PC-3 (cell line): ENCODE data around the gene NFATC1. TPM values are rescaled to one million over a fixed set of nuclear protein-coding genes. Genes with fewer than 3 reads are reported as not detected.

ENCODE experiments used
- ATAC-seq: fragments of 200-7000 bp; cut with Tn5 transposase; 2 replicates; pipeline ENCODE4 v1.9.1; 2020; ENCODE audit warnings: mild to moderate bottlenecking, moderate library complexity
- BruUV-seq: library from RNA; stranded (reverse); fragments of 400-500 nt; replicated peaks from 2 replicates; lab custom pipeline; 2021; lab: Mats Ljungman, UMichigan
- CTCF ChIA-PET: fragments of 300-600 bp; sonication (Branson Sonifier 250); formaldehyde crosslinking; loops from one replicate; lab custom pipeline; 2022; ENCODE audit warnings: antibody characterized with exemption; lab: Charles Lee
- POLR2A ChIA-PET: fragments of 300-600 bp; sonication (Branson Sonifier 250); formaldehyde crosslinking; loops from one replicate; lab custom pipeline; 2022; ENCODE audit warnings: antibody characterized with exemption; ENCODE audit not compliant: unreplicated experiment; lab: Charles Lee
- DNase-seq: peaks from one replicate; pipeline ENCODE4 v3.0.0-alpha.2; 2015
- H2AFZ ChIP-seq: fragments of 300-600 bp; sonication (generic); 2 replicates; pipeline ENCODE4 v1.6.0; 2016; ENCODE audit warnings: antibody characterized with exemption, low read length
- H3F3A ChIP-seq: fragments of 300-600 bp; sonication (generic); one replicate; pipeline ENCODE4 v1.6.0; 2017; ENCODE audit warnings: antibody characterized with exemption, low read length, control low read depth, mild to moderate bottlenecking; ENCODE audit not compliant: unreplicated experiment
- H3K27ac ChIP-seq: fragments of 300-600 bp; sonication (generic); 2 replicates; pipeline ENCODE4 v1.5.1; 2016; ENCODE audit warnings: mild to moderate bottlenecking, low read length
- H3K27me3 ChIP-seq: fragments of 300-600 bp; sonication (generic); 2 replicates; pipeline ENCODE4 v1.6.1; 2016; ENCODE audit warnings: low read length, mixed read lengths
- H3K36me3 ChIP-seq: fragments of 300-600 bp; sonication (generic); 2 replicates; pipeline ENCODE4 v1.6.1; 2016; ENCODE audit warnings: low read depth, mixed run types, low read length, mixed read lengths
- H3K4me1 ChIP-seq: fragments of 300-600 bp; sonication (generic); 2 replicates; pipeline ENCODE4 v1.5.1; 2016; ENCODE audit warnings: low read length; ENCODE audit not compliant: insufficient read depth
- H3K4me2 ChIP-seq: fragments of 300-600 bp; sonication (generic); 2 replicates; pipeline ENCODE4 v1.6.0; 2016; ENCODE audit warnings: low read length
- H3K4me3 ChIP-seq: fragments of 300-600 bp; sonication (generic); 2 replicates; pipeline ENCODE4 v1.5.1; 2016; ENCODE audit warnings: mild to moderate bottlenecking, low read length, mixed read lengths
- H3K79me2 ChIP-seq: fragments of 300-600 bp; sonication (generic); 2 replicates; pipeline ENCODE4 v1.6.1; 2017; ENCODE audit warnings: low read length, mixed read lengths
- H3K9ac ChIP-seq: fragments of 300-600 bp; sonication (generic); 2 replicates; pipeline ENCODE4 v1.6.0; 2016; ENCODE audit warnings: mild to moderate bottlenecking, low read length
- H3K9me2 ChIP-seq: fragments of 300-600 bp; sonication (generic); replicated peaks from 2 replicates; pipeline ENCODE4 v1.6.1; 2016; ENCODE audit warnings: mixed run types, low read length, mixed read lengths
- H3K9me3 ChIP-seq: fragments of 300-600 bp; sonication (generic); 2 replicates; pipeline ENCODE4 v1.6.1; 2016; ENCODE audit warnings: low read length, mixed read lengths
- H4K20me1 ChIP-seq: fragments of 300-600 bp; sonication (generic); 2 replicates; pipeline ENCODE4 v1.6.1; 2016; ENCODE audit warnings: low read length, mixed read lengths
- CTCF ChIP-seq: fragments of 300-600 bp; sonication (generic); conservative IDR thresholded peaks from 2 replicates; pipeline ENCODE4 v1.5.1; 2017; ENCODE audit warnings: antibody characterized with exemption, low read depth, mild to moderate bottlenecking, low read length
- EZH2 ChIP-seq: fragments of 300-600 bp; sonication (generic); IDR thresholded peaks from one replicate; pipeline ENCODE4 v1.6.1; 2017; ENCODE audit warnings: antibody characterized with exemption, mild to moderate bottlenecking, low read length; ENCODE audit not compliant: unreplicated experiment
- EZH2phosphoT487 ChIP-seq: fragments of 300-600 bp; sonication (generic); IDR thresholded peaks from 2 replicates; pipeline ENCODE4 v1.6.1; 2018; ENCODE audit warnings: mild to moderate bottlenecking, antibody characterized with exemption, low read length, borderline replicate concordance
- intact Hi-C: fragments of 100-400 bp; cut with micrococcal nuclease; formaldehyde crosslinking; loops from 2 replicates; pipeline ENCODE4 v1.9.0; 2023
- total RNA-seq: library from RNA; depleted of rRNA; stranded (reverse); fragments of >200 nt; gene quantifications from 2 replicates; pipeline ENCODE4 v1.2.3, GENCODE V29; 2014

Gene NFATC1
- total RNA-seq, 1 experiment from 2014 or later, result 5.9 TPM

GRCh38 chr18:79467126-79467525 is 71.4 kb downstream of the NFATC1 start:
- Histone ChIP-seq H3K9me2 (no peaks in the 10 kb centered on the region), H2AFZ (no peak overlapping the region), H3K9ac (no peak overlapping the region), H3K79me2 (no peaks in the 10 kb centered on the region), H4K20me1 (no peaks in the 10 kb centered on the region), H3K9me3 (no peaks in the 10 kb centered on the region), H3K27me3 (no peaks in the 10 kb centered on the region), H3K4me2 (no peak overlapping the region), H3F3A (no peaks in the 10 kb centered on the region), H3K4me3 (no peak overlapping the region), H3K4me1 (no peaks in the 10 kb centered on the region), H3K36me3 (no peaks in the 10 kb centered on the region), H3K27ac (no peak overlapping the region)
- no TSS peak for BruUV-seq
- intact Hi-C loops, result no loop called here
- DNase-seq, result no peak
- POLR2A ChIA-PET, result no interaction called here
- CTCF ChIA-PET, result no interaction called here
- TF ChIP-seq EZH2phosphoT487 (no peak), EZH2 (no peak), CTCF (no peak)
- ATAC-seq, result no peak

GRCh38 chr18:79468119-79468789 is 72.5 kb downstream of the NFATC1 start:
- Histone ChIP-seq H3K4me1 (no peaks in the 10 kb centered on the region), H3K27ac (no peak overlapping the region), H2AFZ (no peak overlapping the region), H3K27me3 (no peaks in the 10 kb centered on the region), H3K4me3 (no peak overlapping the region), H3K4me2 (no peak overlapping the region), H3F3A (no peaks in the 10 kb centered on the region), H3K9ac (no peak overlapping the region), H3K9me3 (no peaks in the 10 kb centered on the region), H4K20me1 (no peaks in the 10 kb centered on the region), H3K9me2 (no peaks in the 10 kb centered on the region), H3K36me3 (no peaks in the 10 kb centered on the region), H3K79me2 (no peaks in the 10 kb centered on the region)
- DNase-seq (no peak), ATAC-seq (no peak)
- intact Hi-C loops, result no loop called here
- no TSS peak for BruUV-seq
- POLR2A ChIA-PET, result no interaction called here
- TF ChIP-seq CTCF (no peak), EZH2phosphoT487 (no peak), EZH2 (no peak)
- CTCF ChIA-PET, result no interaction called here

- intact Hi-C loops, result no loop called here
- DNase-seq (no peak), ATAC-seq (no peak)
- TF ChIP-seq CTCF, result no peak
- no peak for TF ChIP-seq EZH2
- TF ChIP-seq EZH2phosphoT487, result no peak
- ChIA-PET POLR2A (no interaction called here), CTCF (no interaction called here)
- H3K4me2 ChIP-seq, result no peak overlapping the region
- no peaks in the 10 kb centered on the region for H3K4me1 ChIP-seq
- no peak overlapping the region for H2AFZ ChIP-seq
- H3K9ac ChIP-seq, result no peak overlapping the region
- no peaks in the 10 kb centered on the region for H3K9me2 ChIP-seq
- H3F3A ChIP-seq, result no peaks in the 10 kb centered on the region
- no TSS peak for BruUV-seq
- H3K79me2 ChIP-seq, result no peaks in the 10 kb centered on the region
- H4K20me1 ChIP-seq, result no peaks in the 10 kb centered on the region
- H3K27me3 ChIP-seq, result no peaks in the 10 kb centered on the region
- no peaks in the 10 kb centered on the region for H3K9me3 ChIP-seq
- H3K27ac ChIP-seq, result no peak overlapping the region
- no peak overlapping the region for H3K4me3 ChIP-seq
- no peaks in the 10 kb centered on the region for H3K36me3 ChIP-seq
These were observed 73.6 kb downstream of the NFATC1 start for GRCh38 chr18:79469309-79469708.
